Colonic mucosa (tissue), 4 donors: ENCODE measurements around the gene LTBP2. TPM values are rescaled to one million over a fixed set of nuclear protein-coding genes. Genes with fewer than 3 reads are reported as not detected.

ENCODE experiments used
- DNase-seq: peaks from one replicate; pipeline ENCODE4 v3.0.0-alpha.2; 2020
- H3K27ac ChIP-seq: fragments of 200-600 bp; one replicate; pipeline ENCODE4 v1.8.0; 2021
- H3K27me3 ChIP-seq: fragments of 200-600 bp; one replicate; pipeline ENCODE4 v1.8.0; 2021
- H3K36me3 ChIP-seq: fragments of 200-600 bp; one replicate; pipeline ENCODE4 v1.8.0; 2021
- H3K4me1 ChIP-seq: fragments of 200-600 bp; one replicate; pipeline ENCODE4 v1.8.0; 2021; ENCODE audit warnings: mild to moderate bottlenecking
- H3K4me3 ChIP-seq: fragments of 200-600 bp; one replicate; pipeline ENCODE4 v1.8.0; 2021
- H3K9ac ChIP-seq, 2 donors: one replicate each; pipeline ENCODE4 v1.7.0; 2013; ENCODE audit warnings: control low read depth in 2 of 2, low read depth in 2 of 2, low read length in 2 of 2
- H3K9me3 ChIP-seq: fragments of 200-600 bp; one replicate; pipeline ENCODE4 v1.8.0; 2021
- intact Hi-C: fragments of 100-400 bp; cut with DNase I; formaldehyde crosslinking; loops from one replicate; pipeline ENCODE4 v1.14.1; 2022
- total RNA-seq, 2 donors: library from RNA; stranded (reverse); fragmentation: NEBNext Ultra II Directional in 1 of 2; extraction: Animal tissue kit (Norgen Biotek cat#: 25700) in 1 of 2; gene quantifications; one replicate each; pipeline ENCODE4 v1.2.1, GENCODE V29; 2021
- TF ChIP-seq, protein P1 (sequence below): fragments of 200-600 bp; IDR thresholded peaks from one replicate; pipeline ENCODE4 v1.8.0; 2022; ENCODE audit warnings: antibody characterized with exemption, mild to moderate bottlenecking
- donor health status: healthy.
- donor health status: DM: no; HTN: no; CAD: no.
- donor health status: DM: no; HTN: no; CAD: no.

LTBP2 gene
- total RNA-seq, 2 donors from 2014 or later: 1.9 to 3.7 TPM

DNA sequence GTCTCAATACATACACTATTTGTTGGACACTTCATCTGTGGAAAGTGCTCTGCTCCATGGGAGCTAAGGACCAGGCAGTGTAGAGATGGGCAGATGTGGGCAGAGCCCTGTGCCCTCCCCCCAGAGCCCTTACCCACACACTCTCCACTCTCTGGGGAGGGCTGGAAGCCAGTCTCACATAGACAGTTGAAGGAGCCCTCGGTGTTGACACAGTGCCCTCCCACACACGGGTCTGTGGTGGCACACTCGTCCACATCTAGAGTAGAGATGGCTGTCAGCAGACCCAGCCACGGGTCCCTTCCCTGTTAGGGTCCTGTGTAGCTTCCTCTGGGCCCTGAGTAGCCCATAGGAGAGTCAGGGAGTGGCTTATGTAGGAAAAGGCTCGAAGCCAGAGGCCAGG lies 104.2 kb downstream of the LTBP2 start:
- no peak overlapping the region for H3K27ac ChIP-seq
- H3K4me3 ChIP-seq: no peak overlapping the region
- H3K4me1 ChIP-seq: no peaks in the 10 kb centered on the region
- H3K9ac ChIP-seq: no peak overlapping the region
- intact Hi-C loops: no loop called here
- TF ChIP-seq, protein P1, sequence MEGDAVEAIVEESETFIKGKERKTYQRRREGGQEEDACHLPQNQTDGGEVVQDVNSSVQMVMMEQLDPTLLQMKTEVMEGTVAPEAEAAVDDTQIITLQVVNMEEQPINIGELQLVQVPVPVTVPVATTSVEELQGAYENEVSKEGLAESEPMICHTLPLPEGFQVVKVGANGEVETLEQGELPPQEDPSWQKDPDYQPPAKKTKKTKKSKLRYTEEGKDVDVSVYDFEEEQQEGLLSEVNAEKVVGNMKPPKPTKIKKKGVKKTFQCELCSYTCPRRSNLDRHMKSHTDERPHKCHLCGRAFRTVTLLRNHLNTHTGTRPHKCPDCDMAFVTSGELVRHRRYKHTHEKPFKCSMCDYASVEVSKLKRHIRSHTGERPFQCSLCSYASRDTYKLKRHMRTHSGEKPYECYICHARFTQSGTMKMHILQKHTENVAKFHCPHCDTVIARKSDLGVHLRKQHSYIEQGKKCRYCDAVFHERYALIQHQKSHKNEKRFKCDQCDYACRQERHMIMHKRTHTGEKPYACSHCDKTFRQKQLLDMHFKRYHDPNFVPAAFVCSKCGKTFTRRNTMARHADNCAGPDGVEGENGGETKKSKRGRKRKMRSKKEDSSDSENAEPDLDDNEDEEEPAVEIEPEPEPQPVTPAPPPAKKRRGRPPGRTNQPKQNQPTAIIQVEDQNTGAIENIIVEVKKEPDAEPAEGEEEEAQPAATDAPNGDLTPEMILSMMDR: no peak
- DNase-seq: no peak
- no peaks in the 10 kb centered on the region for H3K36me3 ChIP-seq
- no peaks in the 10 kb centered on the region for H3K9me3 ChIP-seq
- no peaks in the 10 kb centered on the region for H3K27me3 ChIP-seq

DNA sequence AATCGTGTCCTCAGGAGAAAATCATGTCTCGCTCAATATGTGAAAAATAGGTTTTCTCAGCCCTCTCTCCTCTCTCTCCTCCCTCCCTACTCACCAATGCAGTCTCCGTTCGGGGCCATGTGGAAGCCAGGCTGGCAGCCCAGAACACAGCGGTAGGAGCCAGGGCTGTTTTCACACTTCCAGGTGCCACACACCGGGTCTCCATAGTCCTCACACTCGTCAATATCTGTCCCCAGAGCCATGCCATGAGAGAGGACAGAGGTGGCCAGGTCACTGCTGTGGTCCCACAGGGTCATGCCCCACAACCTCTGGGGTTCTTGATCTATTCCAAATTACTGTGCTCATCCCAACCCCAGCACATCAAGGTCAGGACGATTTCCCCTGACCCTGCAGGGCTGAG lies 105.0 kb downstream of the LTBP2 start:
- Histone ChIP-seq H3K27me3 (no peaks in the 10 kb centered on the region), H3K4me3 (no peak overlapping the region), H3K4me1 (no peaks in the 10 kb centered on the region), H3K27ac (no peak overlapping the region), H3K9me3 (no peaks in the 10 kb centered on the region), H3K9ac (no peak overlapping the region), H3K36me3 (no peaks in the 10 kb centered on the region)
- no peak for DNase-seq
- intact Hi-C loops: no loop called here
- TF ChIP-seq, protein P1: no peak

DNA sequence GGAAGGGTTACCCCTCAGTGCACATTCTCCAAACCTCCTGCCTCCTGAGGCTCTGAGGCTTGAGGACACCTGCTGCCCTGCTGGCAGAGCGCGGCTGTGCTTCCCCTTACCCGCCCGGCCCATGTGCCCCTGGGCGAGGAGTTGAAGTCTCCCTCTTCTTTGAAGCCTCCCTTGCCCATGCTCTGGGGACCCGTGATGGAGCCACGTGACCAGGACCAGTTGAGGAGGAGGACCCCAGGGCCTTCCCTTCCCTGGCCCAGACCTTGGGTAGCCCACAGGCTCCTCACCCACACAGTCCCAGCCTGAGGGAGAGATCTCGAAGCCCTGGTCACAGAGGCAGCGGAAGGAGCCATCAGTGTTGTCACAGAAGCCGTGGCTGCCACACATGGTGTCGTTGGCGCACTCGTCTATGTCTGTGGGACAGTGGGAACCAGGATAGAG lies 105.6 kb downstream of the LTBP2 start:
- H3K4me1 ChIP-seq: no peaks in the 10 kb centered on the region
- H3K27me3 ChIP-seq: no peaks in the 10 kb centered on the region
- intact Hi-C loops: no loop called here
- TF ChIP-seq, protein P1: no peak
- H3K9me3 ChIP-seq: no peaks in the 10 kb centered on the region
- no peak overlapping the region for H3K27ac ChIP-seq
- no peak for DNase-seq
- no peaks in the 10 kb centered on the region for H3K36me3 ChIP-seq
- H3K9ac ChIP-seq: no peak overlapping the region
- H3K4me3 ChIP-seq: no peak overlapping the region

DNA sequence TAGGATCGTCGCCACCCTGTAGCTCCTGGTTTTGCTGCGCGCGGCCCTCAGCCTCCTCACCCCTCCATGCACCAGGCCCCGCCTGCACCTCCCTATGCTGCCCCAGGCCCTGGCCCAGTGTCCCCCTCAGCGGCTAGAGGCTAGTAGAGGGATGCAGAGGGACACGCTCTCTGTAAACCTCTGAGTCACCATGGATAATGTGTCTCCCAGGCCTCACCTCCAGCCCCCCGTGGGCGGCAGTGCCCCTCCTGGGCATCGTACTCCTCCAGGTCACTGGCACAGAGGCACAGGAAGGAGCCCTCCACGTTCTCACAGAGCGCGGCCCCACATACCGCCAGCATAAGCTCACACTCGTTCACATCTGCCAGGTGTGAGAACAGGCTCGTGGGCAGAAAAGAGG lies 106.2 kb downstream of the LTBP2 start:
- no peak overlapping the region for H3K9ac ChIP-seq
- H3K4me1 ChIP-seq: no peaks in the 10 kb centered on the region
- H3K4me3 ChIP-seq: no peak overlapping the region
- no peaks in the 10 kb centered on the region for H3K27me3 ChIP-seq
- TF ChIP-seq, protein P1: no peak
- H3K27ac ChIP-seq: no peak overlapping the region
- DNase-seq: no peak
- no peaks in the 10 kb centered on the region for H3K9me3 ChIP-seq
- intact Hi-C loops: no loop called here
- no peaks in the 10 kb centered on the region for H3K36me3 ChIP-seq

DNA sequence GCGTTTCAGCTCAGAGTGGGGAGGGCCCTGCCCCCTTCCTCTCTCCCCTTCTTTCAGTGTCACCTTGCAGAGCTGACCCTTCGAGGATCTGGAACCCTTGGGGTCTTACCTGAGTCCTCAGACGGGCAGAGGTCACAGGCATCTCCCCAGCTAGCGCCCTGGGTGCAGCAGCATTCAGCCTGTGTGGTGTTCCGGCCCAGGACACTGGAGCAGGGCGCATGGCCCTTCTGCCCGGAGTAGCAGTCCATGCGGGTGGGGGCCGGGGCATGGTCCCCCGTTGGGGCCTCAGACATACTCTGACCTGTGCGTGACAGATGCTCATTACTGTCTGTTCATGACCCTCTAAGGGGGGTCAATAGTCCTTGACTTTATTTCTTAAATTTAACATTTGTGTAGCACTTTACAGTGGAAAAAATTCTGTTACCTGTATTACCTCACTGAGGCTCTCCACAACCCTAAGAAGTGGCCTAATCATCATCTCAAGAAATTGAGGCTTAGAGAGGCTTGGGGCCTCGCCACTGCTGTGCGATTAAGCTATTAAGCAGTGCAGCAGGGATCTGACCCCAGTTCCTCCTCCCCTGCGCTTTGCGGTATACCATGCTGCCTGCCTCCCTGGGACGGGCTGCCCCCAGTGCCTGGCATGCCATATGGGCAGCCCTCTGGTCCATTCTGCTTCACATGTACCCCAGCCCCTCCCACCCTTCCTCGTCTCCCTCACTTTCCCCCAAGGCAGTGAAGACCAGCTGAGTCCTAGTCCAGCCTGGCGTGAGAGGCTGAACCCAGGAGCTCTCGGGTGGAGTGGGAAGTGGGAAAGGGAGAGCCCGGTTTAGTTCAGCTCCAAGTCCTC lies 106.9 kb downstream of the LTBP2 start:
- no peaks in the 10 kb centered on the region for H3K27me3 ChIP-seq
- intact Hi-C loops: loop anchor here (5.0 kb wide), 1 partner anchor 107 kb away; the partner anchor contains the start of gene LTBP2
- H3K9me3 ChIP-seq: no peaks in the 10 kb centered on the region
- H3K4me3 ChIP-seq: no peak overlapping the region
- no peaks in the 10 kb centered on the region for H3K4me1 ChIP-seq
- TF ChIP-seq, protein P1: no peak
- no peaks in the 10 kb centered on the region for H3K36me3 ChIP-seq
- DNase-seq: no peak
- no peak overlapping the region for H3K27ac ChIP-seq
- no peak overlapping the region for H3K9ac ChIP-seq
